Neuronal stem cell (in vitro differentiated cells): ENCODE measurements around the gene KIAA2012.
A peak's percentile ranks its signal among the peaks of the same experiment; 100 is the strongest.
"Not testable (repeated sequence)": the region's sequence is repeated elsewhere in the genome, so short reads cannot be mapped to it uniquely, and the experiment has no call there.

ENCODE experiments used
- DNase-seq: peaks from one replicate; pipeline ENCODE4 v3.0.0-alpha.2; 2013; ENCODE audit warnings: low spot score
- H2AFZ ChIP-seq: one replicate; pipeline ENCODE4 v1.6.1; 2013; ENCODE audit warnings: mild to moderate bottlenecking, low read length, inconsistent platforms
- H2AK5ac ChIP-seq: 2 replicates; pipeline ENCODE4 v1.6.1; 2013; ENCODE audit warnings: low read depth, mild to moderate bottlenecking, inconsistent platforms, low read length, moderate library complexity, mixed read lengths
- H2BK120ac ChIP-seq: 2 replicates; pipeline ENCODE4 v1.6.1; 2013; ENCODE audit warnings: low read depth, mild to moderate bottlenecking, inconsistent platforms, low read length, moderate library complexity, mixed read lengths
- H2BK12ac ChIP-seq: one replicate; pipeline ENCODE4 v1.6.1; 2013; ENCODE audit warnings: low read length, inconsistent platforms
- H2BK15ac ChIP-seq: 2 replicates; pipeline ENCODE4 v1.6.1; 2013; ENCODE audit warnings: mild to moderate bottlenecking, low read length, inconsistent platforms, mixed read lengths
- H2BK5ac ChIP-seq: one replicate; pipeline ENCODE4 v1.6.1; 2013; ENCODE audit warnings: inconsistent platforms, mild to moderate bottlenecking, low read length, moderate library complexity
- H3K14ac ChIP-seq: one replicate; pipeline ENCODE4 v1.6.1; 2013; ENCODE audit warnings: low read length, inconsistent platforms
- H3K18ac ChIP-seq: 2 replicates; pipeline ENCODE4 v1.6.1; 2013; ENCODE audit warnings: low read length, inconsistent platforms
- H3K23ac ChIP-seq: 2 replicates; pipeline ENCODE4 v1.6.1; 2013; ENCODE audit warnings: low read depth, mild to moderate bottlenecking, mixed read lengths, low read length, inconsistent platforms; ENCODE audit not compliant: poor library complexity
- H3K27ac ChIP-seq: replicated peaks from 3 replicates; pipeline ENCODE4 v1.5.1; 2013; ENCODE audit warnings: low read length, inconsistent platforms
- H3K27me3 ChIP-seq, 3 experiments: 2 replicates each; pipeline ENCODE4 v1.6.1; 2013; ENCODE audit warnings: low read length in 3 of 3, mild to moderate bottlenecking in 2 of 3, inconsistent platforms in 1 of 3, low read depth in 1 of 3, mixed read lengths in 1 of 3, moderate library complexity in 1 of 3; ENCODE audit not compliant: control insufficient read depth in 3 of 3, insufficient read depth in 3 of 3
- H3K36me3 ChIP-seq, 2 donors: replicated peaks in 1 of 2; 2 replicates each; pipeline ENCODE4 v1.6.1; 2013; ENCODE audit warnings: low read length in 2 of 2; ENCODE audit not compliant: control insufficient read depth in 2 of 2, insufficient read depth in 2 of 2
- H3K4ac ChIP-seq: 2 replicates; pipeline ENCODE4 v1.6.1; 2013; ENCODE audit warnings: inconsistent platforms, mild to moderate bottlenecking, low read length, moderate library complexity
- H3K4me1 ChIP-seq, 2 donors: 1 replicate in 1 of 2; 2 replicates in 1 of 2; pipeline ENCODE4 v1.6.1; 2013; ENCODE audit warnings: low read length in 2 of 2, low read depth in 1 of 2; ENCODE audit not compliant: control insufficient read depth in 2 of 2, insufficient read depth in 1 of 2
- H3K4me2 ChIP-seq: one replicate; pipeline ENCODE4 v1.6.1; 2013; ENCODE audit warnings: mild to moderate bottlenecking, low read length, inconsistent platforms; ENCODE audit not compliant: insufficient read depth, poor library complexity, severe bottlenecking
- H3K4me3 ChIP-seq, 2 donors: 2 replicates each; pipeline ENCODE4 v1.5.1; 2013; ENCODE audit warnings: low read length in 2 of 2, mild to moderate bottlenecking in 2 of 2, inconsistent platforms in 1 of 2, moderate library complexity in 1 of 2
- H3K79me1 ChIP-seq: one replicate; pipeline ENCODE4 v1.6.1; 2013; ENCODE audit warnings: low read depth, mild to moderate bottlenecking, inconsistent platforms, low read length, moderate library complexity
- H3K9ac ChIP-seq: one replicate; pipeline ENCODE4 v1.6.1; 2013; ENCODE audit warnings: mild to moderate bottlenecking, low read depth, low read length, inconsistent platforms; ENCODE audit not compliant: poor library complexity
- H3K9me3 ChIP-seq, 2 donors: replicated peaks in 1 of 2; 2 replicates each; pipeline versions ENCODE3 to v1.6.1; 2013; ENCODE audit warnings: low read length in 2 of 2, mild to moderate bottlenecking in 2 of 2, inconsistent platforms in 1 of 2, low read depth in 1 of 2, mixed read lengths in 1 of 2, moderate library complexity in 1 of 2; ENCODE audit not compliant: control insufficient read depth in 2 of 2, insufficient read depth in 1 of 2
- H4K8ac ChIP-seq: one replicate; pipeline ENCODE4 v1.6.1; 2013; ENCODE audit warnings: low read depth, mild to moderate bottlenecking, inconsistent platforms, low read length, moderate library complexity
- H4K91ac ChIP-seq: one replicate; pipeline ENCODE4 v1.6.1; 2013; ENCODE audit warnings: low read length, low read depth, mild to moderate bottlenecking, inconsistent platforms; ENCODE audit not compliant: poor library complexity
- whole genome bisulfite sequencing, 2 donors: extraction: QIAGEN DNeasy Blood & Tissue Kit; methylation state at CpG; one replicate each; pipeline ENCODE4 v1.1.7; 2013; ENCODE audit warnings: missing lambda C conversion rate in 2 of 2, mixed read lengths in 1 of 2; ENCODE audit not compliant: insufficient read length in 2 of 2, insufficient replicate concordance in 1 of 2; ENCODE audit errors: extremely low coverage in 2 of 2; 5-methylcytosine and 5-hydroxymethylcytosine counted together

The KIAA2012 gene

DNA sequence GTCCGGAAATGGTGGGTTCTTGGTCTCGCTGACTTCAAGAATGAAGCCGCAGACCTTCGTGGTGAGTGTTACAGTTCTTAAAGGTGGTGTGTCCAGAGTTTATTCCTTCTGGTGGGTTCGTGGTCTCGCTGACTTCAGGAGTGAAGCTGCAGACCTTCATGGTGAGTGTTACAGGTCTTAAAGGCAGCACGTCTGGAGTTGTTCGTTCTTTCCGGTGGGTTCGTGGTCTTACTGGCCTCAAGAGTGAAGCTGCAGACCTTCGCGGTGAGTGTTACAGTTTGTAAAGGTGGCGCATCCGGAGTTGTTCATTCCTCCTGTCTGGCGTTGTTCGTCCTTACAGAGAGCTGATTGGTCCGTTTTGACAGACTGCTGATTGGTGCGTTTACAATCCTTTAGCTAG, 63.0 kb downstream of the KIAA2012 start:
- H3K36me3 ChIP-seq, H2BK5ac ChIP-seq, H2BK12ac ChIP-seq, H3K27me3 ChIP-seq, DNase-seq, H3K18ac ChIP-seq, H3K4me3 ChIP-seq, H3K14ac ChIP-seq, H3K4me2 ChIP-seq, H3K23ac ChIP-seq, H3K9me3 ChIP-seq, H3K4ac ChIP-seq, H2AFZ ChIP-seq, H3K4me1 ChIP-seq, H3K27ac ChIP-seq, H3K79me1 ChIP-seq, H2BK120ac ChIP-seq, H4K91ac ChIP-seq, H2AK5ac ChIP-seq, H2BK15ac ChIP-seq, H4K8ac ChIP-seq, H3K9ac ChIP-seq: not testable (repeated sequence)
- WGBS, 2 donors, result no CpG with 5 or more reads among the region's 18 CpGs

DNA sequence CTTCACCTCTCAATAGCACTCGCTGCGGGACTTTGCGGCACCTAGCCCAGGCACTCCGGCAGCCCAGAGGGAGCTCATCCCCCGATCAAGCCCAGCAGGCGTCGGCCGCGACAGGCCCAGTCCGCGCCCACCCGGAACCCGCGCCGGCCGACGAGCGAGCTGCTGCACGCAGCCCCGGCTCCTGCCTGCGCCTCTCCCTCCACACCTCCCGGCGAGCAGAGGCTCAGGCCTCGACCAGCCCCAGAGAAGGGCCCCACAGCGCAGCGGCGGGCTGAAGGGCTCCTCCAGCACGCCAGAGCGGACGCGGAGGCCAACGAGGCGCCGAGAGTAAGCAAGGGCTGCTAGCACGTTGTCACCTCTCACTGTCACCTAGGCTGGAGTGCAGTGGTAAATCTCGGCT, 63.5 kb downstream of the KIAA2012 start:
- H2BK12ac ChIP-seq, result no peak overlapping the region
- no peaks in the 10 kb centered on the region for H3K9me3 ChIP-seq
- no peaks in the 10 kb centered on the region for H3K36me3 ChIP-seq
- no peak overlapping the region for H3K4me2 ChIP-seq
- WGBS, 2 donors, result no CpG with 5 or more reads among the region's 36 CpGs
- H2BK5ac ChIP-seq, result no peak overlapping the region
- no peak overlapping the region for H3K4me3 ChIP-seq
- H3K27me3 ChIP-seq, result no peaks in the 10 kb centered on the region
- peak overlapping the region; percentile 27 for H3K14ac ChIP-seq
- no peak overlapping the region for H2BK120ac ChIP-seq
- H3K4me1 ChIP-seq, result peaks cover 2 to 12% of the 10 kb centered on the region in 2 donors
- no peak overlapping the region for H3K9ac ChIP-seq
- no peak overlapping the region for H3K4ac ChIP-seq
- H3K27ac ChIP-seq, result no peak overlapping the region
- H4K8ac ChIP-seq, result no peak overlapping the region
- H2BK15ac ChIP-seq, result no peak overlapping the region
- peak overlapping the region; percentile 69 for H3K18ac ChIP-seq
- DNase-seq, result no peak
- H3K79me1 ChIP-seq, result no peaks in the 10 kb centered on the region
- H3K23ac ChIP-seq, result no peak overlapping the region
- no peak overlapping the region for H2AK5ac ChIP-seq
- no peak overlapping the region for H2AFZ ChIP-seq
- no peak overlapping the region for H4K91ac ChIP-seq

GRCh38 chr2:202140522-202141252, 67.6 kb downstream of the KIAA2012 start:
- no CpG with 5 or more reads among the region's 12 CpGs for WGBS, 2 donors
- H3K27ac ChIP-seq, result no peak overlapping the region
- H3K79me1 ChIP-seq, result no peaks in the 10 kb centered on the region
- no peak for DNase-seq
- H3K9me3 ChIP-seq, result no peaks in the 10 kb centered on the region
- H2BK15ac ChIP-seq, result no peak overlapping the region
- peaks cover 5 to 18% of the 10 kb centered on the region in 2 donors for H3K4me1 ChIP-seq
- H4K91ac ChIP-seq, result no peak overlapping the region
- peak overlapping the region; percentile 51 for H2AFZ ChIP-seq
- no peak overlapping the region for H3K4me2 ChIP-seq
- H2BK12ac ChIP-seq, result no peak overlapping the region
- H3K4me3 ChIP-seq, result no peak overlapping the region
- no peak overlapping the region for H2BK120ac ChIP-seq
- H2BK5ac ChIP-seq, result no peak overlapping the region
- H3K14ac ChIP-seq, result no peak overlapping the region
- H3K27me3 ChIP-seq, result no peaks in the 10 kb centered on the region
- H3K36me3 ChIP-seq, result no peaks in the 10 kb centered on the region
- no peak overlapping the region for H3K9ac ChIP-seq
- H2AK5ac ChIP-seq, result no peak overlapping the region
- peak overlapping the region; percentile 68 for H3K18ac ChIP-seq
- no peak overlapping the region for H3K23ac ChIP-seq
- no peak overlapping the region for H3K4ac ChIP-seq
- H4K8ac ChIP-seq, result no peak overlapping the region

GRCh38 chr2:202141329-202141947, 68.4 kb downstream of the KIAA2012 start:
- no peak overlapping the region for H3K18ac ChIP-seq
- no peak overlapping the region for H3K27ac ChIP-seq
- H3K4me3 ChIP-seq, result no peak overlapping the region
- no peak overlapping the region for H2BK15ac ChIP-seq
- no peak overlapping the region for H3K9ac ChIP-seq
- no peak overlapping the region for H4K8ac ChIP-seq
- H3K14ac ChIP-seq, result no peak overlapping the region
- peaks cover 5 to 18% of the 10 kb centered on the region in 2 donors for H3K4me1 ChIP-seq
- no peak overlapping the region for H3K23ac ChIP-seq
- no peak overlapping the region for H2BK5ac ChIP-seq
- H2BK120ac ChIP-seq, result no peak overlapping the region
- no CpG with 5 or more reads among the region's 4 CpGs for WGBS, 2 donors
- H2AK5ac ChIP-seq, result no peak overlapping the region
- H2BK12ac ChIP-seq, result no peak overlapping the region
- no peaks in the 10 kb centered on the region for H3K27me3 ChIP-seq
- DNase-seq, result no peak
- H2AFZ ChIP-seq, result peak overlapping the region; percentile 51
- H3K79me1 ChIP-seq, result no peaks in the 10 kb centered on the region
- H3K9me3 ChIP-seq, result no peaks in the 10 kb centered on the region
- no peaks in the 10 kb centered on the region for H3K36me3 ChIP-seq
- no peak overlapping the region for H4K91ac ChIP-seq
- H3K4ac ChIP-seq, result no peak overlapping the region
- no peak overlapping the region for H3K4me2 ChIP-seq
